ELR (cell line): ENCODE data around the gene LRRN3.
A peak's percentile ranks its signal among the peaks of the same experiment; 100 is the strongest.

Experiments
- DNase-seq: peaks from one replicate; pipeline ENCODE4 v3.0.0-alpha.2; 2015; ENCODE audit warnings: low read depth

The LRRN3 gene

GRCh38 chr7:111172564-111173257 is 81.8 kb downstream of the LRRN3 start:
- DNase-seq = peak; percentile 4

GRCh38 chr7:111173528-111173927 is 82.6 kb downstream of the LRRN3 start:
- DNase-seq = no peak

GRCh38 chr7:111173990-111174389 is 83.1 kb downstream of the LRRN3 start:
- DNase-seq = no peak

GRCh38 chr7:111174510-111174909 is 83.6 kb downstream of the LRRN3 start:
- DNase-seq = no peak
